Left cardiac atrium (tissue), 4 donors: ENCODE results near the gene TAAR2. TPM values are rescaled to one million over a fixed set of nuclear protein-coding genes. Genes with fewer than 3 reads are reported as not detected.
"Not testable (repeated sequence)": the region's sequence is repeated elsewhere in the genome, so short reads cannot be mapped to it uniquely, and the experiment has no call there.

Experiments
- ATAC-seq, 2 donors: fragments of 200-7000 bp; cut with Tn5 transposase; one replicate each; pipeline ENCODE4 v1.9.1; 2020; ENCODE audit warnings: mild to moderate bottlenecking in 2 of 2, moderate library complexity in 2 of 2
- DNase-seq: peaks from one replicate; pipeline ENCODE4 v3.0.0-alpha.2; 2020
- intact Hi-C, 2 donors: fragments of 100-400 bp; cut with DNase I; formaldehyde crosslinking; loops; one replicate each; pipeline versions ENCODE4 v1.14.1 to v1.15.1; 2022 to 2023
- total RNA-seq, 2 donors: library from RNA; stranded (reverse); fragmentation: NEBNext Ultra II Directional; extraction: Animal tissue kit (Norgen Biotek cat#: 25700); gene quantifications; one replicate each; pipeline ENCODE4 v1.2.1, GENCODE V29; 2021
- donor health status: DM: no; HTN: yes; CAD: no.
- donor health status: DM: no; HTN: yes; CAD: no; lungs with severe emphysema.
- donor health status: DM: yes; HTN: yes; CAD: no.
- donor health status: Dilated cardiomyopathy.

The TAAR2 gene
- total RNA-seq, 2 donors from 2014 or later = not detected

DNA sequence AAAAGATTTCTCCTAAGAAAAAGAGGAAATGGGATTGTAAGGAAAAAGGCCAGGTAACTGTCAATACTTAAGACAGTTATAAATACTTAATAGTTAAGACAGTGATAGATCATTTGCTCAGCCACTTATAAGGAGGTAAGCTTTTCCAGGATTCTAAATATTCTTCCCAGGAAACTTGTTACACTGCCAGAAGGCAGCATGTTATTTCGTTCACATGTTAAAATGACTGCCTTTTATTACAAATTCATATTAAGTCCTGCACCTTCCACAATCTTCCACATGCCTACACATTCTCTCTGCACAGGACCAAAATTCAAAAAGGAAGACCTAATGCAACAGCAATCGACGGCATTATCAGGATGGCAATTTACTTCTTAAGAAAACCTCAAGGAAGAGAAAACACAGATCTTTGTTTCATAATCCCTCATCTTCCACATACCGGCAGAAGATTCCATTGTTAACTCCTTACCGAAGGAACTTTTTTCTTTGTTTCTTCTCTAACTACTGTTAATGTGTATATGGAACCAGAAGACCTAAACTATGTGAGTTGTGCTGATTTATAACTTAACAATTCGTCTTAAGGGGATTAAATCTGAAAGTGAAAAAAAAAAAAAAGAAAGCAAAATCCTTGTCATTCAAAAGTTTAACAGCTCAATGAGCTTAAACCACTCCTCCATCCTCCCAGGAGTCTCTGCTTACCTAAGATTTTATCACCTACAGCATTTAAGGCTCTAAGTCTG, 799 bp downstream of the TAAR2 start:
- intact Hi-C loops = no loop called here
- no peak for ATAC-seq

DNA sequence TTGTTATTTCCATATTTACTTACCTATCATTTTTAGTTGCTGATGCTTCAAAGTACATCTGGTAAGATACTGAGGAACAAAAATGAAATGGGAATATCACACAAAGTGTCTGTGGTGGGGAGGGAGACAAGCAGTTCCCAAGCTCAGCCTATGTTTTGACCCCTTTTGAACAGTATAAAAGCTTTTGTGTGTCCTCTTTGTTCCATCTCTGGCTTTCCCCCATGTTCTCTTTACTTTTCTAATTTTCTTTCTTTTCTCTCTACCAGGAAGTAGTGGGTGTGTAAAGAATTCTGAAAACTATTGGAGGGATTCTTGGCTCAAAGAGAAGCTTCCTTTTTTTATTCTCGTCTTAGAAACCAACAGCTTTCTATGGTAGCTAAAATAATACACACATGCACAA, 7.4 kb downstream of the TAAR2 start:
- no peak for DNase-seq
- intact Hi-C loops = no loop called here
- ATAC-seq = no peak

More for the DNA sequence above, 799 bp downstream of the TAAR2 start:
- no peak for DNase-seq

- intact Hi-C loops = no loop called here
- ATAC-seq (no peak), DNase-seq (no peak)
Measured at GRCh38 chr6:132614554-132614953, 9.5 kb downstream of the TAAR2 start.

GRCh38 chr6:132612449-132613108, 11.5 kb downstream of the TAAR2 start:
- intact Hi-C loops = no loop called here
- DNase-seq (no peak), ATAC-seq (no peak)

DNA sequence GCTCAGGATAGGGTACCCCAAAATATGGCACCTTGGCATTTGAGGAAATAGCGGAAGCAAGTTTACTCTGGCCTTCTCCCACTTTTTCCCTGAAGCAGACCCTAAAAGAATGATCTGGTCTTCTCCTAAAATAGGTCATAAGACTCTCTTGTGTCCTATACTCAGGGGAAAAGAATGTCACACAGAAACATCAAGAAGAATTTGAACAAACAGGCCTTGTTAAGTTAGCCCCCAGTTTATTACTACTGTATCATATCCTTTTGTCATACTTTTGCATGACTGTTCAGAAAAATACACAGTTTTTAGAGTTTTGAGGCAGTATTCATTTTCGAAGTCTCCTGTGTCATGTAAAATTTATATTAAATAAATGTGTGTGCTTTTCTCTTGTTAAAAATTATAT, 12.5 kb downstream of the TAAR2 start:
- ATAC-seq (no peak), DNase-seq (no peak)
- intact Hi-C loops = no loop called here

- no peak for ATAC-seq
- no peak for DNase-seq
- intact Hi-C loops = no loop called here
Measured at GRCh38 chr6:132607544-132608233, 16.4 kb downstream of the TAAR2 start.

DNA sequence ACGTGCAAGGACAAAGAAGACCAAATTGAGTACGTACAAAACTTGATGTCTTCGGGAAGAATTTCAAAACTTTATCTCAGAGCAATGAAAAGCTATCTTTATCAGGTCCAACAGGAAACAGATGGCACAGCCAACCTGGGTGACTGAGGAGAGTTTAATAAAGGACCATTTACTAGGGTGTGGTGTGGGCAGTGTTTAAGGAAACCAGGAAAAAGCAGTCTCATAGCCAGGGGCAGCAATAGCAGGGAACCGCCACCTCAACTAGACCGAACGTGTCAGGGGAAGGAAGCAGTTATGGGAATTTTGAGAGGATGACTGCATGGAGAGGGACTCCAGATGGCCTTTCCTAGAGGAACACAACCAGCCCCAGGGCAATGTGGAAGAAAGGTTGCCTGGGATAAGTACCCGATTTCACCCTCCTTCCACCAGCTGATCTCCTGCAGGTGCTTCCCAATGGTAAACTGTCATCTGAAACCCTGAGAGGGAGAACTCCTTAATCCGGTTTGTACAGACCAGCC, 19.4 kb downstream of the TAAR2 start:
- no peak for ATAC-seq

DNA sequence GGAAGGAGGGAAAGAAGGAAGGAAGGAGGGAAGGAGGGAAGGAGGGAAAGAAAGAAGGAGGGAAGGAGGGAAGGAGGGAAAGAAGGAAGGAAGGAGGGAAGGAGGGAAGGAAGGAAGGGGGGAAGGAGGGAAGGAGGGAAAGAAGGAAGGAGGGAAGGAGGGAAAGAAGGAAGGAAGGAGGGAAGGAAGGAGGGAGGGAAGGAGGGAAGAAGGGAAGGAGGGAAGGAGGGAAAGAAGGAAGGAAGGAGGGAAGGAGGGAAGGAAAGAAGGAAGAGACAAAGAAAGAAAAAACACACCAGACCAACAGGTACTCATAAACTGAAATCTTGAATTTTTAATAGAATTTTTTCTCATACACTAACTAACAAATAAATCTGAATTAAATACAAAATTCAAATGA, 23.2 kb downstream of the TAAR2 start:
- DNase-seq, ATAC-seq: not testable (repeated sequence)

More for the DNA sequence above, 19.4 kb downstream of the TAAR2 start:
- intact Hi-C loops = no loop called here
- DNase-seq = no peak

GRCh38 chr6:132598473-132598872, 25.6 kb downstream of the TAAR2 start:
- ATAC-seq (no peak), DNase-seq (no peak)

More for the DNA sequence above, 23.2 kb downstream of the TAAR2 start:
- intact Hi-C loops = not testable (repeated sequence)

DNA sequence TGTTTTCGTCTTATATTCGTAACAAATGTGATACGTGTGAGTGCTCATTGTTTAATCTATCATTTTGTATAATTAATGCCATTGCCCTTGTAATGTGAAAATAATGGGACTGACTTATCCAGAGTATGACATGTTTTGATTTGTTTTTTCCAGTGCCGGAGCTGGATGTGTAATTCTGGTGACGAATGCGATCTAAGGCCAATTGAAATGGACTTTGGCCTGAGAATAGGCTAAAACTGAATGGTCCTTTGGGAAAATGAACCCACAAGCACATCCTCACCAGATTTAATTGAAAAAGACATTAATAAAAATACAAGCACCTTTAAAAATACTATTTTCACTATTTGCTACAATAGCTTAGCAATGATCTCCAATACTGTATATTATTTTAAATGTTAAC, 27.9 kb downstream of the TAAR2 start:
- DNase-seq (no peak), ATAC-seq (no peak)
- intact Hi-C loops = no loop called here

More at GRCh38 chr6:132598473-132598872, 25.6 kb downstream of the TAAR2 start:
- intact Hi-C loops = no loop called here

DNA sequence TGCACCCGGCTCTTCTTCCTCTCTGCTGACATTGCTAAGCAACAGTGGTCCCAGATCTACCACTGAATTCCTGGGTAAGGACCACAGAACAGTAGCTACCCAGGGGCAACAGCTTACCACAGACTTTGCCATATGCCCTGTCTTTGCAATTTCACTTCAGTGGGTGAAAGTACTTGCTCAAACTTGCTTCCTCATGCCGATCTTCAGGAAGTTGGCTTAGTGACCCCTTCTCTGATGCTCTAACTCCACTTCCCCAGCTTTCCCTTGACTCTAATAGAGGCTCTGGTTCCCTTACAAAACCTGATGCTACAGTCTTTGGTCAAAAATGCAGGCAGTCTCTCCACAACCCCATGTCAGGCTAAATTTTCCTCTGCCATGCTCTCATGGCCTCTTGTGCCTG, 31.2 kb downstream of the TAAR2 start:
- intact Hi-C loops = no loop called here
- no peak for DNase-seq
- ATAC-seq = no peak

DNA sequence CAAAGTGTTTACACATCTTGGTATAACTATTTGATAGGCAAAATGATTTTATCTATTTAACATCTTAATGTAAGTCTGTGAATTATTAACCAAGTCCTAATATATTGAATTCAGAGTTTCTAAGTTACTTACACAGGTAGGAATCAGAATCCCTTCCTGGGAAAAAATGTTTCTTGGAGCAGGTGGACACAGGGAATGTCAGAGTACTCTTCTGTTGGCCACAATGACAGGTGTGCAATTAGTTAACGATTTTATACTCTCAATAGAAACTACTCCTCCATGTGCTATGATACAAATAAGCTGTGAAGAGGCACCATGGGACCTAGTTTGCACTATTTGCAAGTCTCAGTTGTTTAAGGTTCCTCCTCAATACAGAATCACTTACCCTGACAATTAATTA, 33.7 kb downstream of the TAAR2 start:
- intact Hi-C loops = no loop called here
- no peak for ATAC-seq
- DNase-seq = no peak

- DNase-seq (no peak), ATAC-seq (no peak)
- intact Hi-C loops = no loop called here
Measured at GRCh38 chr6:132589454-132589853, 34.6 kb downstream of the TAAR2 start, which contains the start of gene TAAR5. Gene TAAR5, minus strand, starts transcription at chr6:132589741. Its CDS starts 55 bp downstream, at chr6:132589686.

DNA sequence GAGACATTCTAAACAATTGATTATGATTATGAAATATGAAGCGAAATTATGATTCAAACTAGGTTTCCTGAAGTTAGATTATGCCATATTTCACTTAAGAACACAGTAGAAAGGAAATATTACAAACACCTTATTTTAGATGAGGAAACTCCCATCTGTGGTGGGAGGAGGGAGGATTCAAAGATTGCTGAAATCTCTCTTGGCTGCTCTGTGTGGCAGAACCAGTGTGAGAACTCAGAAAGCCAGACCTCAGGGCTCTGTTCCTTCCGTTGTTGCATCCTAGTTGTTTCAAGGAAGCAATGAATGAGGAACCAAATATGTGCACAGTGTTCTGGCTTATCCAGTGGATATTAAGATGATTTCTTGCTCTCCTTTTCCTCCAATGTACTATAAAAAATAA, 36.7 kb downstream of the TAAR2 start:
- DNase-seq (no peak), ATAC-seq (no peak)
- intact Hi-C loops = no loop called here

GRCh38 chr6:132584698-132585097, 39.4 kb downstream of the TAAR2 start:
- ATAC-seq (no peak), DNase-seq (no peak)
- intact Hi-C loops = no loop called here

GRCh38 chr6:132571774-132572173, 52.3 kb downstream of the TAAR2 start:
- DNase-seq (no peak), ATAC-seq (no peak)
- intact Hi-C loops = no loop called here

DNA sequence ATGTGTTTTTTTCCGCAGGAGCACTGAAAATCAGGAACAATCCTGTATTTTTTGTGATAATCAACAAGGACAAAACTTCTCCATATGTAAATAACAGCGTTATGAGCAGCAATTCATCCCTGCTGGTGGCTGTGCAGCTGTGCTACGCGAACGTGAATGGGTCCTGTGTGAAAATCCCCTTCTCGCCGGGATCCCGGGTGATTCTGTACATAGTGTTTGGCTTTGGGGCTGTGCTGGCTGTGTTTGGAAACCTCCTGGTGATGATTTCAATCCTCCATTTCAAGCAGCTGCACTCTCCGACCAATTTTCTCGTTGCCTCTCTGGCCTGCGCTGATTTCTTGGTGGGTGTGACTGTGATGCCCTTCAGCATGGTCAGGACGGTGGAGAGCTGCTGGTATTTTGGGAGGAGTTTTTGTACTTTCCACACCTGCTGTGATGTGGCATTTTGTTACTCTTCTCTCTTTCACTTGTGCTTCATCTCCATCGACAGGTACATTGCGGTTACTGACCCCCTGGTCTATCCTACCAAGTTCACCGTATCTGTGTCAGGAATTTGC, 53.8 kb downstream of the TAAR2 start, which contains the start of gene TAAR6:
Gene TAAR6, plus strand, starts transcription at position 102 of the 557 bp plus-strand sequence. Its CDS starts 0 bp downstream, at position 102.
- intact Hi-C loops = no loop called here
- ATAC-seq (no peak), DNase-seq (no peak)

- no peak for ATAC-seq
- DNase-seq = no peak
- intact Hi-C loops = no loop called here
Measured at GRCh38 chr6:132569170-132569569, 54.9 kb downstream of the TAAR2 start.

DNA sequence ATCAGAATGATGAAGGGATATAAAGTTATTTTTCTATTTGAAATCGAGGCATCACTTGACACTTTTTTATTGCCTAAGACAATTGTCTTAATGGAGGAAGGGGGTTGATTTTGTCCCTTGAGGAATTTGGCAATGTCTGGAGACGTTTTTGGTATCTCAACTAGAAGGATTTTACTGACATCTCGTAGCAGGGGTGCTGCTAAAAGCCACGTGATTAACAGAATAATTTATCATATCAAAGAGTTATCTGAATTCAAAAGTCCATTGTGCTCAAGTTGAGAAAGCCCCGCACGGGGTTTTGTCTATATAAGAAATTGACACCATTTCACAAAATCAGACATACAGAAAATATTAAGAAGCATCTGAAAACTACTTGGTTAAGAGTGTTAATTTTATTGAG, 55.5 kb downstream of the TAAR2 start:
- ATAC-seq (no peak), DNase-seq (no peak)
- intact Hi-C loops = no loop called here

DNA sequence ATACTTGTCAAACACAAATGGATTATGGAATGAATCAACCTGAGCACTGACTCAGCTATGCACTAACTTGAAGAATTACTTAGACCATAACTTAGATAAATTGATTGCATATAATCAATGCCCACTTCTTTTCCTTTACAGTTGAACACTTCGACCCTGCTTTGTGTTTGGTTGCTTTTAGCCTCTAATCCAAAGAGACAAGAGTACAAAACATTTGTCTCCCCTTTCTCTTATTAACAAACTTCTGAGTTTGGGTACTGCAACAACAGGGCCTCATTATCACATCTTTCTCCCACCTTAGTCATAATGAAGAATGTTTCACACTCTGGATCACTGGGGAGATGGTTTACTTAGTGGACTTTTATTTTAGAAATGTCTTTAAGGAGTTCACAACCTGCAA, 56.5 kb downstream of the TAAR2 start:
- intact Hi-C loops = no loop called here
- ATAC-seq = no peak
- no peak for DNase-seq
